Measurements from ENCODE around the gene PNKD.

- TF ChIP-seq CTCF (IDR thresholded peaks at IDR 0.05): no peak
- no peak for TF ChIP-seq ZFX (IDR thresholded peaks at IDR 0.05; ENCODE audit: borderline replicate concordance)
These were observed 61.4 kb downstream of the PNKD start for GRCh38 chr2:218331745-218332144.

Data from 22Rv1 (cell line).